Pancreas (tissue), 10 donors: ENCODE data around the gene ZMIZ1. TPM values are rescaled to one million over a fixed set of nuclear protein-coding genes. Genes with fewer than 3 reads are reported as not detected.

ENCODE experiments used
- ATAC-seq, 4 donors: fragments of 200-7000 bp; cut with Tn5 transposase; one replicate each; pipeline versions ENCODE4 v1.8.0 to v1.9.1; 2020; ENCODE audit warnings: mild to moderate bottlenecking in 4 of 4, moderate library complexity in 4 of 4
- DNase-seq, 6 donors: peaks; one replicate each; pipeline ENCODE4 v3.0.0-alpha.2; 2020
- FAIRE-seq: peaks from 2 replicates; lab custom pipeline; 2012; peaks lifted over from hg19 to GRCh38; lab: Jason Lieb, UNC
- H3K27ac ChIP-seq, 4 donors: fragments of 200-600 bp; sonication (generic); 1 replicate in 3 of 4; 2 replicates in 1 of 4; pipeline versions ENCODE4 v1.5.0 to v1.8.0; 2020
- H3K27me3 ChIP-seq, 4 donors: fragments of 200-600 bp; one replicate each; pipeline ENCODE4 v1.8.0; 2021
- H3K36me3 ChIP-seq, 3 donors: fragments of 200-600 bp; sonication (generic) in 1 of 3; one replicate each; pipeline versions ENCODE4 v1.5.0 to v1.8.0; 2020 to 2021
- H3K4me1 ChIP-seq, 3 donors: fragments of 200-600 bp; one replicate each; pipeline ENCODE4 v1.8.0; 2021
- H3K4me3 ChIP-seq, 4 donors: fragments of 200-600 bp; sonication (generic) in 2 of 4; one replicate each; pipeline versions ENCODE4 v1.5.0 to v1.8.0; 2020 to 2021
- H3K9me3 ChIP-seq, 4 donors: fragments of 200-600 bp; one replicate each; pipeline ENCODE4 v1.8.0; 2021
- CTCF ChIP-seq, 4 donors: fragments of 200-600 bp; sonication (generic) in 3 of 4; IDR thresholded peaks; one replicate each; pipeline versions ENCODE4 v1.5.0 to v1.8.0; 2021; ENCODE audit warnings: antibody characterized with exemption in 4 of 4
- WGBS, 2 donors: extraction: QIAGEN DNeasy Blood & Tissue Kit; methylation state at CpG; one replicate each; pipeline ENCODE4 v1.1.7; 2013; 5-methylcytosine and 5-hydroxymethylcytosine counted together
- intact Hi-C, 3 donors: fragments of 100-400 bp; cut with DNase I; formaldehyde crosslinking; loops; one replicate each; pipeline versions ENCODE4 v1.11.1 to v1.14.2; 2022
- polyA plus RNA-seq, 2 donors: library from polyadenylated mRNA; stranded (reverse); fragments of 200-250 nt; gene quantifications; one replicate each; pipeline ENCODE4 v1.2.3, GENCODE V29; 2013
- total RNA-seq, 6 donors: library from RNA; stranded (reverse); fragmentation: NEBNext Ultra II Directional in 4 of 6; extraction: Animal tissue kit (Norgen Biotek cat#: 25700) in 4 of 6; gene quantifications; one replicate each; pipeline versions ENCODE4 v1.2.1 to v1.2.4, GENCODE V29; 2021 to 2023
- donor health status: healthy with polysubstance abuse.
- donor health status: DM: no; HTN: no; CAD: no; lungs with moderate emphysema.
- donor health status: DM: no; HTN: no; CAD: no.
- donor health status: control.
- donor health status: control.
- donor health status: Bipolar disorder and iron deficiency.
- donor health status: DM: yes; HTN: yes; CAD: no.
- donor health status: DM: no; HTN: no; CAD: no.
- donor health status: DM: no; HTN: no; CAD: no.
- donor health status: DM: yes; HTN: yes; CAD: no.

Gene ZMIZ1
- total and polyA plus RNA-seq, 8 donors = 14.5 to 45.0 (median 21.9) TPM

GRCh38 chr10:79221110-79222051, 152.6 kb downstream of the ZMIZ1 start:
- no peak for TF ChIP-seq CTCF (IDR thresholded peaks at IDR 0.05)
- ATAC-seq (peak; percentile 61 to 79 (median 68)), DNase-seq (peak in 5 of 6 donors; percentile 72 to 91 (median 76)), FAIRE-seq (no peak)
- no peak overlapping the region for H3K4me3 ChIP-seq
- H3K27ac ChIP-seq = peak overlapping the region; percentile 62 to 88 (median 72)
- no peaks in the 10 kb centered on the region for H3K9me3 ChIP-seq
- no peaks in the 10 kb centered on the region for H3K27me3 ChIP-seq
- WGBS, 2 donors = 32% methylated on average over 33 to 38 of the region's 38 CpGs
- peaks cover 0 to 16% (median 3%) of the 10 kb centered on the region in 3 donors for H3K36me3 ChIP-seq
- H3K4me1 ChIP-seq = peaks cover 34 to 44% (median 42%) of the 10 kb centered on the region in 3 donors
- intact Hi-C loops = no loop called here

GRCh38 chr10:79222186-79222585, 153.4 kb downstream of the ZMIZ1 start:
- 51% methylated on average over 7 of the region's 7 CpGs for WGBS, 2 donors
- intact Hi-C loops = no loop called here

GRCh38 chr10:79223091-79224048, 154.6 kb downstream of the ZMIZ1 start:
- intact Hi-C loops = no loop called here
- H3K4me3 ChIP-seq = no peak overlapping the region
- no peaks in the 10 kb centered on the region for H3K36me3 ChIP-seq
- 11 to 12% methylated on average over 22 of the region's 22 CpGs for WGBS, 2 donors
- DNase-seq (peak; percentile 77 to 88 (median 84)), ATAC-seq (peak; percentile 70 to 80 (median 72)), FAIRE-seq (no peak)
- H3K27me3 ChIP-seq = no peaks in the 10 kb centered on the region
- no peaks in the 10 kb centered on the region for H3K9me3 ChIP-seq
- H3K27ac ChIP-seq = peak overlapping the region; percentile 62 to 88 (median 72)
- TF ChIP-seq CTCF (IDR thresholded peaks at IDR 0.05) = no peak
- peaks cover 34 to 44% (median 42%) of the 10 kb centered on the region in 3 donors for H3K4me1 ChIP-seq

More at GRCh38 chr10:79222186-79222585, 153.4 kb downstream of the ZMIZ1 start:
- no peak for TF ChIP-seq CTCF (IDR thresholded peaks at IDR 0.05)
- DNase-seq = peak in 1 of 6 donors; percentile 47
- no peak for ATAC-seq
- no peak overlapping the region for H3K4me3 ChIP-seq
- H3K27me3 ChIP-seq = no peaks in the 10 kb centered on the region
- no peaks in the 10 kb centered on the region for H3K9me3 ChIP-seq
- H3K36me3 ChIP-seq = peaks cover 0 to 8% (median 0%) of the 10 kb centered on the region in 3 donors
- H3K4me1 ChIP-seq = peaks cover 34 to 44% (median 42%) of the 10 kb centered on the region in 3 donors
- H3K27ac ChIP-seq = peak overlapping the region; percentile 62 to 88 (median 72)
- FAIRE-seq = no peak

- intact Hi-C loops = no loop called here
- Histone ChIP-seq H3K4me1 (peaks cover 34 to 44% (median 42%) of the 10 kb centered on the region in 3 donors), H3K4me3 (no peak overlapping the region), H3K9me3 (no peaks in the 10 kb centered on the region), H3K27me3 (no peaks in the 10 kb centered on the region), H3K36me3 (peaks cover 0 to 6% (median 0%) of the 10 kb centered on the region in 3 donors), H3K27ac (peak overlapping the region in 3 of 4 donors; percentile 66 to 88 (median 79))
- ATAC-seq = no peak
- WGBS, 2 donors = 86 to 89% methylated on average over 11 of the region's 11 CpGs
- DNase-seq = peak in 1 of 6 donors; percentile 53
- no peak for TF ChIP-seq CTCF (IDR thresholded peaks at IDR 0.05)
- FAIRE-seq = no peak
Observed at GRCh38 chr10:79224263-79224949, 155.6 kb downstream of the ZMIZ1 start.
